K562 (cell line): ENCODE measurements around the gene RNF121. TPM values are rescaled to one million over a fixed set of nuclear protein-coding genes. Genes with fewer than 3 reads are reported as not detected.

ENCODE experiments used
- C11orf30 ChIP-seq: fragments of 450-650 bp; IDR thresholded peaks from 2 replicates; pipeline ENCODE4 v1.6.1; 2016; ENCODE audit warnings: low read depth, mild to moderate bottlenecking
- CBFA2T2 ChIP-seq: fragments of 450-650 bp; conservative IDR thresholded peaks from 2 replicates; pipeline ENCODE4 v1.6.1; 2017; ENCODE audit warnings: mild to moderate bottlenecking
- CEBPG ChIP-seq, 3 experiments: fragments of 200-800 bp in 1 of 3; sonication (Bioruptor generic) in 1 of 3; sonication (generic) in 1 of 3; formaldehyde crosslinking in 1 of 3; IDR thresholded peaks in 2 of 3; conservative IDR thresholded peaks in 1 of 3; 2 replicates each; pipeline versions ENCODE4 v1.6.1 to v1.8.0; 2016 to 2022; ENCODE audit warnings: missing compliant biosample characterization in 2 of 3, missing genetic modification characterization in 2 of 3, mild to moderate bottlenecking in 1 of 3, missing genetic modification reagents in 1 of 3
- HDAC3 ChIP-seq: fragments of 450-650 bp; IDR thresholded peaks from 2 replicates; pipeline ENCODE4 v1.6.1; 2018; ENCODE audit warnings: borderline replicate concordance, mild to moderate bottlenecking, moderate library complexity; ENCODE audit not compliant: partially characterized antibody
- LCOR ChIP-seq: sonication (generic); formaldehyde crosslinking; IDR thresholded peaks from 2 replicates; pipeline ENCODE4 v1.8.0; 2022; ENCODE audit warnings: mild to moderate bottlenecking, missing genetic modification reagents
- MAFG ChIP-seq: fragments of 450-650 bp; conservative IDR thresholded peaks from 2 replicates; pipeline ENCODE4 v1.6.1; 2016; ENCODE audit warnings: missing genetic modification characterization, missing compliant biosample characterization
- MAFK ChIP-seq: IDR thresholded peaks from 2 replicates; pipeline ENCODE4 v1.6.1; 2011; ENCODE audit warnings: low read length, improper control_type of control experiment
- NR2C2 ChIP-seq, 2 experiments: fragments of 200-800 bp in 1 of 2; sonication (Bioruptor generic) in 1 of 2; sonication (generic) in 1 of 2; formaldehyde crosslinking in 1 of 2; IDR thresholded peaks; 2 replicates each; pipeline versions ENCODE4 v1.6.1 to v1.8.0; 2016 to 2022; ENCODE audit warnings: mild to moderate bottlenecking in 1 of 2, missing compliant biosample characterization in 1 of 2, missing genetic modification characterization in 1 of 2, missing genetic modification reagents in 1 of 2
- PRPF4 ChIP-seq: fragments of 200-400 bp; formaldehyde crosslinking; IDR thresholded peaks from one replicate; pipeline ENCODE4 v1.6.1; 2017; ENCODE audit warnings: low read length, low read depth, mild to moderate bottlenecking; ENCODE audit not compliant: insufficient read depth, poor library complexity, severe bottlenecking
- RBM39 ChIP-seq: fragments of 200-400 bp; formaldehyde crosslinking; optimal IDR thresholded peaks from 2 replicates; pipeline ENCODE3; 2018; ENCODE audit warnings: low read depth, low read length
- TAF9B ChIP-seq: fragments of 450-650 bp; IDR thresholded peaks from 2 replicates; pipeline ENCODE4 v1.6.1; 2018; ENCODE audit warnings: mild to moderate bottlenecking; ENCODE audit not compliant: partially characterized antibody
- XRCC5 ChIP-seq: fragments of 200-400 bp; formaldehyde crosslinking; IDR thresholded peaks from 2 replicates; pipeline ENCODE4 v1.6.1; 2017; ENCODE audit warnings: low read depth, mild to moderate bottlenecking, low read length
- ZBTB7A ChIP-seq: IDR thresholded peaks from 2 replicates; pipeline ENCODE4 v1.6.1; 2011; ENCODE audit warnings: low read depth, mild to moderate bottlenecking, low read length, moderate library complexity, borderline replicate concordance; ENCODE audit not compliant: control insufficient read depth
- polyA plus RNA-seq, 8 experiments: library from polyadenylated mRNA; depleted of rRNA in 4 of 8; stranded (reverse) in 5 of 8; unstranded in 3 of 8; fragments of >200 nt; fragmentation: Nextera tagmentation in 2 of 8; fragmentation: Illumina TruSeq in 1 of 8; extraction: Ambion mirVana in 2 of 8; extraction: Trizol in 1 of 8; gene quantifications; 2 replicates each; pipeline versions ENCODE4 v1.2.1 to v1.2.3, GENCODE V29; 2011 to 2014; ENCODE audit warnings: inconsistent platforms in 1 of 8, missing spikeins in 1 of 8
- total RNA-seq, 7 experiments: library from RNA; depleted of rRNA in 6 of 7; stranded (reverse); fragments of >200 nt in 6 of 7; fragmentation: Illumina TruSeq in 2 of 7; extraction: Trizol in 2 of 7; gene quantifications; 2 replicates each; pipeline versions ENCODE4 v1.2.1 to v1.2.3, GENCODE V29; 2011 to 2021; ENCODE audit warnings: low replicate concordance in 1 of 7
- TF ChIP-seq, protein P1 (sequence below): fragments of 450-650 bp; IDR thresholded peaks from 2 replicates; pipeline ENCODE4 v1.6.1; 2018; ENCODE audit warnings: mild to moderate bottlenecking, low read depth; ENCODE audit not compliant: partially characterized antibody
- TF ChIP-seq, protein P2 (sequence below): fragments of 250-450 bp; sonication (Bioruptor Pico); IDR thresholded peaks from 2 replicates; pipeline ENCODE4 v1.8.0; 2021; ENCODE audit warnings: borderline replicate concordance, mild to moderate bottlenecking, moderate library complexity; ENCODE audit not compliant: poor library complexity, severe bottlenecking
- TF ChIP-seq, protein P3 (sequence below): fragments of 250-450 bp; sonication (Bioruptor Pico); IDR thresholded peaks from 2 replicates; pipeline ENCODE4 v1.4.0; 2020

RNF121 gene
- total and polyA plus RNA-seq, 9 of the 15 experiments (the other 6 are each of a cell fraction or from before 2014, with no cell fraction given): 8.0 to 63.4 (median 20.5) TPM

DNA sequence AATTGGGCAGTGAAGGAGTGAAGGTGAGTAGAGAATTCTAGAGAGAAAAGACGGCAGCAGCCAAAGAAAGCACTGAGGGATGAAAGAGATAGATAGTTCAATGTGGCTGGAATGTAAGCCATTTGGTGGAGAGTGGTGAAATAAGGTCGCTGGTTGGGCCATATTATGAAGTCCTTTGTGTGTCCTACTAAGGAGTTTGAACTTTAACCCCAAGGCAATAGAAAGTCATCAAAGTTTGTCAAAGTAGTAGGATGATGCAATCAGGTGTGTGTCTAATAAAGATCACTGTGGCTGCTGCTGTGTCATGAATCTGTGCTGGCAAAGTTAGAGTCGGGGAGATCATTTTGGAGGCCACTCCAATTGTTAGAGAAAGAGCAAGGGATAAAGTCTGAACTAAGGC, 18.7 kb downstream of the RNF121 start (continued):
- TF ChIP-seq LCOR (CRISPR knock-in tag) (no peak), XRCC5 (no peak), C11orf30 (peak; percentile 52; the same call in 1 of the 2 replicates), PRPF4 (no peak), MAFK (no peak), NR2C2 (CRISPR knock-in tag; IDR thresholded peaks at IDR 0.05) (peak; percentile 86), NR2C2 (tag; IDR thresholded peaks at IDR 0.05) (peak; percentile 90), ZBTB7A (no peak), TAF9B (no peak), HDAC3 (peak; percentile 50), CEBPG (CRISPR knock-in tag; IDR thresholded peaks at IDR 0.05) (peak; percentile 96), CEBPG (tag; conservative IDR thresholded peaks at IDR 0.05 in 1 of 2, IDR thresholded peaks at IDR 0.05 in 1 of 2) (peak; percentile 97), RBM39 (no peak), MAFG (tag) (peak; percentile 38), CBFA2T2 (0 out of 2 replicates have a peak, but pooled peaks have one; percentile 11)
- TF ChIP-seq, protein P1, sequence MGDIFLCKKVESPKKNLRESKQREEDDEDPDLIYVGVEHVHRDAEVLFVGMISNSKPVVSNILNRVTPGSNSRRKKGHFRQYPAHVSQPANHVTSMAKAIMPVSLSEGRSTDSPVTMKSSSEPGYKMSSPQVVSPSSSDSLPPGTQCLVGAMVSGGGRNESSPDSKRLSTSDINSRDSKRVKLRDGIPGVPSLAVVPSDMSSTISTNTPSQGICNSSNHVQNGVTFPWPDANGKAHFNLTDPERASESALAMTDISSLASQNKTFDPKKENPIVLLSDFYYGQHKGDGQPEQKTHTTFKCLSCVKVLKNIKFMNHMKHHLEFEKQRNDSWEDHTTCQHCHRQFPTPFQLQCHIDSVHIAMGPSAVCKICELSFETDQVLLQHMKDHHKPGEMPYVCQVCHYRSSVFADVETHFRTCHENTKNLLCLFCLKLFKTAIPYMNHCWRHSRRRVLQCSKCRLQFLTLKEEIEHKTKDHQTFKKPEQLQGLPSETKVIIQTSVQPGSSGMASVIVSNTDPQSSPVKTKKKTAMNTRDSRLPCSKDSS: no peak
- TF ChIP-seq, protein P2, sequence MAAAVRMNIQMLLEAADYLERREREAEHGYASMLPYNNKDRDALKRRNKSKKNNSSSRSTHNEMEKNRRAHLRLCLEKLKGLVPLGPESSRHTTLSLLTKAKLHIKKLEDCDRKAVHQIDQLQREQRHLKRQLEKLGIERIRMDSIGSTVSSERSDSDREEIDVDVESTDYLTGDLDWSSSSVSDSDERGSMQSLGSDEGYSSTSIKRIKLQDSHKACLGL (CRISPR knock-in tag): no peak
- TF ChIP-seq, protein P3, sequence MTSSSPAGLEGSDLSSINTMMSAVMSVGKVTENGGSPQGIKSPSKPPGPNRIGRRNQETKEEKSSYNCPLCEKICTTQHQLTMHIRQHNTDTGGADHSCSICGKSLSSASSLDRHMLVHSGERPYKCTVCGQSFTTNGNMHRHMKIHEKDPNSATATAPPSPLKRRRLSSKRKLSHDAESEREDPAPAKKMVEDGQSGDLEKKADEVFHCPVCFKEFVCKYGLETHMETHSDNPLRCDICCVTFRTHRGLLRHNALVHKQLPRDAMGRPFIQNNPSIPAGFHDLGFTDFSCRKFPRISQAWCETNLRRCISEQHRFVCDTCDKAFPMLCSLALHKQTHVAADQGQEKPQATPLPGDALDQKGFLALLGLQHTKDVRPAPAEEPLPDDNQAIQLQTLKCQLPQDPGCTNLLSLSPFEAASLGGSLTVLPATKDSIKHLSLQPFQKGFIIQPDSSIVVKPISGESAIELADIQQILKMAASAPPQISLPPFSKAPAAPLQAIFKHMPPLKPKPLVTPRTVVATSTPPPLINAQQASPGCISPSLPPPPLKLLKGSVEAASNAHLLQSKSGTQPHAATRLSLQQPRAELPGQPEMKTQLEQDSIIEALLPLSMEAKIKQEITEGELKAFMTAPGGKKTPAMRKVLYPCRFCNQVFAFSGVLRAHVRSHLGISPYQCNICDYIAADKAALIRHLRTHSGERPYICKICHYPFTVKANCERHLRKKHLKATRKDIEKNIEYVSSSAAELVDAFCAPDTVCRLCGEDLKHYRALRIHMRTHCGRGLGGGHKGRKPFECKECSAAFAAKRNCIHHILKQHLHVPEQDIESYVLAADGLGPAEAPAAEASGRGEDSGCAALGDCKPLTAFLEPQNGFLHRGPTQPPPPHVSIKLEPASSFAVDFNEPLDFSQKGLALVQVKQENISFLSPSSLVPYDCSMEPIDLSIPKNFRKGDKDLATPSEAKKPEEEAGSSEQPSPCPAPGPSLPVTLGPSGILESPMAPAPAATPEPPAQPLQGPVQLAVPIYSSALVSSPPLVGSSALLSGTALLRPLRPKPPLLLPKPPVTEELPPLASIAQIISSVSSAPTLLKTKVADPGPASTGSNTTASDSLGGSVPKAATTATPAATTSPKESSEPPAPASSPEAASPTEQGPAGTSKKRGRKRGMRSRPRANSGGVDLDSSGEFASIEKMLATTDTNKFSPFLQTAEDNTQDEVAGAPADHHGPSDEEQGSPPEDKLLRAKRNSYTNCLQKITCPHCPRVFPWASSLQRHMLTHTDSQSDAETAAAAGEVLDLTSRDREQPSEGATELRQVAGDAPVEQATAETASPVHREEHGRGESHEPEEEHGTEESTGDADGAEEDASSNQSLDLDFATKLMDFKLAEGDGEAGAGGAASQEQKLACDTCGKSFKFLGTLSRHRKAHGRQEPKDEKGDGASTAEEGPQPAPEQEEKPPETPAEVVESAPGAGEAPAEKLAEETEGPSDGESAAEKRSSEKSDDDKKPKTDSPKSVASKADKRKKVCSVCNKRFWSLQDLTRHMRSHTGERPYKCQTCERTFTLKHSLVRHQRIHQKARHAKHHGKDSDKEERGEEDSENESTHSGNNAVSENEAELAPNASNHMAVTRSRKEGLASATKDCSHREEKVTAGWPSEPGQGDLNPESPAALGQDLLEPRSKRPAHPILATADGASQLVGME (CRISPR knock-in tag): no peak
